Prostate gland (tissue), 2 donors: ENCODE data around the gene EIF2D.
A peak's percentile ranks its signal among the peaks of the same experiment; 100 is the strongest.

Experiments
- POLR2A ChIP-seq: fragments of 450-650 bp; IDR thresholded peaks from one replicate; pipeline ENCODE4 v1.6.1; 2016; ENCODE audit warnings: antibody characterized with exemption, mild to moderate bottlenecking
- POLR2AphosphoS5 ChIP-seq: sonication (generic); formaldehyde crosslinking; IDR thresholded peaks from one replicate; pipeline ENCODE4 v1.6.1; 2017; ENCODE audit warnings: antibody characterized with exemption
- TF ChIP-seq, protein P1 (sequence below), 4 experiments: fragments of 200-600 bp in 2 of 4; fragments of 450-650 bp in 2 of 4; sonication (generic) in 2 of 4; IDR thresholded peaks; 1 replicate in 3 of 4; 2 replicates in 1 of 4; pipeline ENCODE4 v1.5.1; 2016 to 2019; ENCODE audit warnings: antibody characterized with exemption in 4 of 4, mild to moderate bottlenecking in 2 of 4, moderate library complexity in 2 of 4

DNA sequence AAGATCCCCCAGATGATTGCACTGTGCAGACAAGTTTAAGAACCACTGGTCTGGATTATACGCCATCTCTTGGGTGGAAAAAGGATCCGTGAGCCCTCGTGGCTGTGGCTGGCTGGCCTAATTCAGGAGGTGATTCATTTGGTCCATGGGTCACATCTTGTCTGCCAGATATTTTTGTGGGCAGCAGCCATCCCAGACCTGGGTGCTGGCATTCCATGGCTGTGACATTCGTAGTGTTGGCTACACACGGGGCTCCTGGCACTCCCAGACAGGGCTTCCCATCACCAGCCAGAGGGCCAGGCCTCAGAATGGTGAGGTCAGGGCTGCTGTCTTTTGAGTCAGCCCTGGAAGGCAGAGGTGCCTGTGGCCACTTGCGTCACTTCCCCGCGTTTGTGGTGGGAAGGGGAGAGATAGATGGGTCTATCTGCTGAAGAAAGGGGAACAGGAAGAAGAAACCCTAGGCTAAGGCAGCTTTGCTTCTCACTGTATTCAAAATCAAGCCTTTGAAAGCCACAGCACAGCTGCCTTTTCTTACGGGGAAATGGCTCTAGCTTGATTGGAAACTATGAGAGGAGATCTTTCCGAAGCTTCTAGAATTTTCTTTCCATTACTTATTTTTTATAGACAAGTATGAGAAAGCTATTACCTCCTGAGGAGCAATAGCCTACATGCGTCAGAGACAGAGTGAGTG lies 32.4 kb downstream of the EIF2D start:
- TF ChIP-seq, protein P1, sequence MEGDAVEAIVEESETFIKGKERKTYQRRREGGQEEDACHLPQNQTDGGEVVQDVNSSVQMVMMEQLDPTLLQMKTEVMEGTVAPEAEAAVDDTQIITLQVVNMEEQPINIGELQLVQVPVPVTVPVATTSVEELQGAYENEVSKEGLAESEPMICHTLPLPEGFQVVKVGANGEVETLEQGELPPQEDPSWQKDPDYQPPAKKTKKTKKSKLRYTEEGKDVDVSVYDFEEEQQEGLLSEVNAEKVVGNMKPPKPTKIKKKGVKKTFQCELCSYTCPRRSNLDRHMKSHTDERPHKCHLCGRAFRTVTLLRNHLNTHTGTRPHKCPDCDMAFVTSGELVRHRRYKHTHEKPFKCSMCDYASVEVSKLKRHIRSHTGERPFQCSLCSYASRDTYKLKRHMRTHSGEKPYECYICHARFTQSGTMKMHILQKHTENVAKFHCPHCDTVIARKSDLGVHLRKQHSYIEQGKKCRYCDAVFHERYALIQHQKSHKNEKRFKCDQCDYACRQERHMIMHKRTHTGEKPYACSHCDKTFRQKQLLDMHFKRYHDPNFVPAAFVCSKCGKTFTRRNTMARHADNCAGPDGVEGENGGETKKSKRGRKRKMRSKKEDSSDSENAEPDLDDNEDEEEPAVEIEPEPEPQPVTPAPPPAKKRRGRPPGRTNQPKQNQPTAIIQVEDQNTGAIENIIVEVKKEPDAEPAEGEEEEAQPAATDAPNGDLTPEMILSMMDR (IDR thresholded peaks at IDR 0.05) = no peak
- TF ChIP-seq POLR2A (no peak), POLR2AphosphoS5 (peak; percentile 5)
